Breast epithelium (tissue), 4 donors: ENCODE data around the gene OR13D1. TPM values are rescaled to one million over a fixed set of nuclear protein-coding genes. Genes with fewer than 3 reads are reported as not detected.
"Not testable (repeated sequence)": the region's sequence is repeated elsewhere in the genome, so short reads cannot be mapped to it uniquely, and the experiment has no call there.

ENCODE experiments used
- DNase-seq, 2 donors: peaks; one replicate each; pipeline ENCODE4 v3.0.0-alpha.2; 2019; ENCODE audit warnings: low spot score in 2 of 2
- H3K27ac ChIP-seq, 2 donors: fragments of 200-600 bp; sonication (generic) in 1 of 2; one replicate each; pipeline ENCODE4 v1.5.1; 2016 to 2019; ENCODE audit warnings: mild to moderate bottlenecking in 1 of 2
- H3K27me3 ChIP-seq, 2 donors: fragments of 200-600 bp; sonication (generic) in 1 of 2; one replicate each; pipeline versions ENCODE4 v1.5.1 to v1.6.0; 2017 to 2019; ENCODE audit warnings: control low read depth in 1 of 2, mild to moderate bottlenecking in 1 of 2
- H3K36me3 ChIP-seq: fragments of 200-600 bp; one replicate; pipeline ENCODE4 v1.5.1; 2019
- H3K4me1 ChIP-seq, 2 donors: fragments of 200-600 bp; sonication (generic); one replicate each; pipeline ENCODE4 v1.5.1; 2016 to 2019; ENCODE audit warnings: control low read depth in 1 of 2
- H3K4me3 ChIP-seq, 3 donors: fragments of 200-600 bp; sonication (generic); 1 replicate in 2 of 3; 2 replicates in 1 of 3; pipeline ENCODE4 v1.5.1; 2016 to 2019; ENCODE audit warnings: mild to moderate bottlenecking in 3 of 3, moderate library complexity in 2 of 3
- H3K9me3 ChIP-seq, 2 donors: fragments of 200-600 bp; sonication (generic) in 1 of 2; one replicate each; pipeline ENCODE4 v1.5.1; 2016 to 2019; ENCODE audit warnings: control low read depth in 1 of 2
- POLR2A ChIP-seq: fragments of 450-650 bp; IDR thresholded peaks from one replicate; pipeline ENCODE4 v1.6.1; 2016; ENCODE audit warnings: antibody characterized with exemption, mild to moderate bottlenecking, moderate library complexity
- POLR2AphosphoS5 ChIP-seq, 3 donors: sonication (generic); formaldehyde crosslinking; IDR thresholded peaks; one replicate each; pipeline ENCODE4 v1.6.1; 2017; ENCODE audit warnings: antibody characterized with exemption in 3 of 3
- intact Hi-C: fragments of 100-400 bp; cut with DNase I; formaldehyde crosslinking; loops from one replicate; pipeline ENCODE4 v1.15.1; 2023; ENCODE audit warnings: low total_unique reads
- total RNA-seq, 3 donors: library from RNA; depleted of rRNA; stranded (reverse); fragments of >200 nt; gene quantifications; one replicate each; pipeline ENCODE4 v1.1.0, GENCODE V29; 2016
- TF ChIP-seq, protein P1 (sequence below), 3 donors: fragments of 450-650 bp; IDR thresholded peaks; one replicate each; pipeline ENCODE4 v1.5.1; 2016 to 2017; ENCODE audit warnings: antibody characterized with exemption in 3 of 3, mild to moderate bottlenecking in 3 of 3, moderate library complexity in 3 of 3

The OR13D1 gene
- total RNA-seq, 3 donors from 2014 or later: not detected

DNA sequence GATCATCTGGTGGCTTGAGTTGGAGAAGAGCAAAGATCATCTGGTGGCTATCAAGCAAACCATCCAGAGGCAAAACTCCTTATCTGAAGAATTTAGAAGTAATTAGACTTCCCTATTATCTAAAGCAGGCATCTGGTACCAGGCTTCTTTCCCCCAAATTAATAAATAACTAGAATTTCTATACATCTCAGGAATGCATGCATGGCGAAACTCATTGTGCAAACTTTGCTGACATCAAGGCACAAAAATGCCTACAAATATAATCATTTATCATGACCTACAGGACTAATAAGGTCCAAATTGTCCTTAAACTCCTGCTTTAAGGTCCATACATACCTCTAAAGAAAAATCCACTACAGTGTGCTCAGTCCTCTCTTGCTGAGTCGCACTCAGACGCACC is 6.0 kb downstream of the OR13D1 start:
- intact Hi-C loops: no loop called here
- no peak for DNase-seq
- TF ChIP-seq, protein P1, sequence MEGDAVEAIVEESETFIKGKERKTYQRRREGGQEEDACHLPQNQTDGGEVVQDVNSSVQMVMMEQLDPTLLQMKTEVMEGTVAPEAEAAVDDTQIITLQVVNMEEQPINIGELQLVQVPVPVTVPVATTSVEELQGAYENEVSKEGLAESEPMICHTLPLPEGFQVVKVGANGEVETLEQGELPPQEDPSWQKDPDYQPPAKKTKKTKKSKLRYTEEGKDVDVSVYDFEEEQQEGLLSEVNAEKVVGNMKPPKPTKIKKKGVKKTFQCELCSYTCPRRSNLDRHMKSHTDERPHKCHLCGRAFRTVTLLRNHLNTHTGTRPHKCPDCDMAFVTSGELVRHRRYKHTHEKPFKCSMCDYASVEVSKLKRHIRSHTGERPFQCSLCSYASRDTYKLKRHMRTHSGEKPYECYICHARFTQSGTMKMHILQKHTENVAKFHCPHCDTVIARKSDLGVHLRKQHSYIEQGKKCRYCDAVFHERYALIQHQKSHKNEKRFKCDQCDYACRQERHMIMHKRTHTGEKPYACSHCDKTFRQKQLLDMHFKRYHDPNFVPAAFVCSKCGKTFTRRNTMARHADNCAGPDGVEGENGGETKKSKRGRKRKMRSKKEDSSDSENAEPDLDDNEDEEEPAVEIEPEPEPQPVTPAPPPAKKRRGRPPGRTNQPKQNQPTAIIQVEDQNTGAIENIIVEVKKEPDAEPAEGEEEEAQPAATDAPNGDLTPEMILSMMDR (IDR thresholded peaks at IDR 0.05): no peak
- TF ChIP-seq POLR2AphosphoS5 (IDR thresholded peaks at IDR 0.05): no peak
- no peak for TF ChIP-seq POLR2A
- H3K9me3 ChIP-seq: peaks cover 0 to 8% of the 10 kb centered on the region in 2 donors
- no peak overlapping the region for H3K27ac ChIP-seq
- no peaks in the 10 kb centered on the region for H3K36me3 ChIP-seq
- H3K27me3 ChIP-seq: no peaks in the 10 kb centered on the region
- no peaks in the 10 kb centered on the region for H3K4me1 ChIP-seq
- no peak overlapping the region for H3K4me3 ChIP-seq

GRCh38 chr9:104708737-104709136 is 14.4 kb downstream of the OR13D1 start:
- H3K27ac ChIP-seq, intact Hi-C loops, H3K36me3 ChIP-seq, H3K9me3 ChIP-seq, DNase-seq, H3K27me3 ChIP-seq, H3K4me1 ChIP-seq, H3K4me3 ChIP-seq: not testable (repeated sequence)

GRCh38 chr9:104711604-104712003 is 17.3 kb downstream of the OR13D1 start:
- DNase-seq: no peak
- H3K9me3 ChIP-seq: no peaks in the 10 kb centered on the region

GRCh38 chr9:104725014-104725413 is 30.7 kb downstream of the OR13D1 start:
- intact Hi-C loops: no loop called here
- Histone ChIP-seq H3K9me3 (no peaks in the 10 kb centered on the region), H3K36me3 (no peaks in the 10 kb centered on the region), H3K4me3 (no peak overlapping the region), H3K27ac (no peak overlapping the region), H3K27me3 (no peaks in the 10 kb centered on the region), H3K4me1 (no peaks in the 10 kb centered on the region)
- TF ChIP-seq POLR2AphosphoS5 (IDR thresholded peaks at IDR 0.05) (no peak), POLR2A (no peak)
- TF ChIP-seq, protein P1 (IDR thresholded peaks at IDR 0.05): no peak
- no peak for DNase-seq

More at GRCh38 chr9:104711604-104712003, 17.3 kb downstream of the OR13D1 start:
- no peaks in the 10 kb centered on the region for H3K36me3 ChIP-seq
- H3K27me3 ChIP-seq: no peaks in the 10 kb centered on the region
- no peaks in the 10 kb centered on the region for H3K4me1 ChIP-seq
- no peak overlapping the region for H3K4me3 ChIP-seq
- intact Hi-C loops: no loop called here
- H3K27ac ChIP-seq: no peak overlapping the region
- TF ChIP-seq POLR2AphosphoS5 (IDR thresholded peaks at IDR 0.05): no peak
- TF ChIP-seq, protein P1 (IDR thresholded peaks at IDR 0.05): no peak
- TF ChIP-seq POLR2A: no peak

DNA sequence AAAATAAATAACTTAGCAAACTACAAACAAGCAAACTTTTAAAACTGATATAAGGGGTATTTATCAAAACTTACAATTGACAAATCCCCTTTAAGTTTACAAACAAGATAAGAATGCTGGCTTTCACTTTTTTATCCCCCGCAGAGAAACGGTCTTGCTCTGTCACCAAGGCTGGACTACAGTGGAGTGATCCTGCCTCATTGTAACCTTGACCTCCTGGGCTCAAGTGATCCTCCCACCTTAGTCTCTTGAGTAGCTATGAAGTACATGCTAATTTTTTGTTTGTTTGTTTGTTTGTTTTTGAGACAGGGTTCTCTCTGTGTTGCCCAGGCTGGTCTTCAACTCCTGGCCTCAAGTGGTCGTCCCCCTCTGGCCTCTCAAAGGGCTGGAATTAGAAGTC is 44.1 kb downstream of the OR13D1 start:
- Histone ChIP-seq H3K27ac (no peak overlapping the region), H3K9me3 (no peaks in the 10 kb centered on the region), H3K4me3 (no peak overlapping the region), H3K27me3 (no peaks in the 10 kb centered on the region), H3K36me3 (no peaks in the 10 kb centered on the region), H3K4me1 (no peaks in the 10 kb centered on the region)
- intact Hi-C loops: no loop called here
- no peak for DNase-seq
- TF ChIP-seq POLR2AphosphoS5 (IDR thresholded peaks at IDR 0.05): no peak
- TF ChIP-seq, protein P1 (IDR thresholded peaks at IDR 0.05): no peak
- TF ChIP-seq POLR2A: no peak

DNA sequence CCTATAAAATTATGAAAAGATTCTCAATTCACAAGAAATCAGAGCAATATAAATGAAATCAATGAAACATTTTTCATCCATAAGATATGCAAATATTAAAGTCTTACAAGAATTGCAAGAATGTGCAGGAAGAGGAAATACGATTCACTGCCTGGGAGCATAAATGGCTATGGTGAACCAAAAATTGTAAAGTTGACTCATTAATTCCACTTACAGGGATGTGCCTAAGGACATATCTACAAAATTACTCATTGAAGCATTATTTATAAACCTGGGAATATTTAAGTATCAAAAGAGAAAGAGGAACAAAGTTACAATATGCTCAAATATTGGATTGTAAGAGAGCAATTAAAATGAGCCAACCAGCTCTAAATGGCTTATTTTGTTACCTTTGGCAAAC is 46.3 kb downstream of the OR13D1 start:
- DNase-seq: no peak
- no peak overlapping the region for H3K27ac ChIP-seq
- intact Hi-C loops: no loop called here
- H3K27me3 ChIP-seq: no peaks in the 10 kb centered on the region
- H3K36me3 ChIP-seq: no peaks in the 10 kb centered on the region
- no peak for TF ChIP-seq POLR2A
- TF ChIP-seq POLR2AphosphoS5 (IDR thresholded peaks at IDR 0.05): no peak
- H3K4me3 ChIP-seq: no peak overlapping the region
- H3K4me1 ChIP-seq: no peaks in the 10 kb centered on the region
- no peaks in the 10 kb centered on the region for H3K9me3 ChIP-seq
